Erythroblast (primary cell): Measurements from ENCODE around the gene KRTAP29-1.
"Not testable (repeated sequence)": the region's sequence is repeated elsewhere in the genome, so short reads cannot be mapped to it uniquely, and the experiment has no call there.

Experiments
- DNase-seq, 2 experiments: peaks; one replicate each; lab custom pipeline; 2025; lab: John Stamatoyannopoulos, UW
- GATA1 ChIP-seq: IDR thresholded peaks from 2 replicates; pipeline ENCODE4 v1.6.1; 2011; ENCODE audit warnings: low read depth, mild to moderate bottlenecking, control low read depth, low read length, moderate library complexity
- POLR2A ChIP-seq: IDR thresholded peaks from 2 replicates; pipeline ENCODE4 v1.6.1; 2011; ENCODE audit warnings: mild to moderate bottlenecking, low read length

KRTAP29-1 gene

GRCh38 chr17:41256291-41256685, 46.4 kb downstream of the KRTAP29-1 start:
- TF ChIP-seq POLR2A, result no peak
- no peak for TF ChIP-seq GATA1
- DNase-seq, result no peak

GRCh38 chr17:41255381-41256290, 47.0 kb downstream of the KRTAP29-1 start, which contains the start of gene KRTAP9-9:
TSS of gene KRTAP9-9 (plus strand) at chr17:41255384.
- DNase-seq, result not testable (repeated sequence)

DNA sequence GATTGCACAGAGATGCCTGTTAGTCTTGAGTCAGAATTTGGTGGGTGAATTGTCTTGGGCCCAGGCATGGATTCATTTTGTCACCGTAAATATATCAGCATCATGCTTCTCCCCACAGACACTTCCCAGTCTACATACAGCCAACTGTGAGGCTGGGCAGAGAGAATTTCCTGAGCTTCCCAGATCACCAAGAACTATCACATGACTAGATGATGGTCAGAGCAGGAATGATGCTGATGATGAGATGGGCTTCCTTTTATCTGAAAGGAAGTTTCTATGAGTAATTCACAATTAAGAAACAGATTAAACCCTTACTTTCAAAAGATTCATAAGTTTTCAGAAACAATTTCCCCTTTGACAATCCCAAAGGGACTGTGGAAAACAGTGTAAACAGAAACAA, 47.8 kb downstream of the KRTAP29-1 start:
- TF ChIP-seq GATA1, result no peak
- TF ChIP-seq POLR2A, result no peak
- DNase-seq, result no peak
